HEK293 (cell line): ENCODE results near the gene PTPRR.

Experiments
- CTCF ChIA-PET: fragments of 350-600 bp; formaldehyde crosslinking; extraction: SDS; loops from one replicate; lab custom pipeline; 2021; ENCODE audit warnings: antibody characterized with exemption; lab: Yijun Ruan, JAX
- POLR2A ChIA-PET: fragments of 300-600 bp; formaldehyde crosslinking; extraction: SDS; loops from one replicate; lab custom pipeline; 2020; ENCODE audit warnings: antibody characterized with exemption, inconsistent platforms; lab: Yijun Ruan, JAX
- H3K27ac ChIP-seq: fragments of 200-500 bp; sonication (Bioruptor generic); 2 replicates; pipeline ENCODE4 v1.5.1; 2014; ENCODE audit warnings: low read depth, low read length, control low read depth, inconsistent platforms; ENCODE audit errors: extremely low read depth
- H3K36me3 ChIP-seq, 2 experiments: fragments of 200-500 bp in 1 of 2; sonication (Bioruptor generic) in 1 of 2; 1 replicate in 1 of 2; 2 replicates in 1 of 2; pipeline ENCODE4 v1.5.1; 2014 to 2017; ENCODE audit warnings: inconsistent platforms in 2 of 2, low read length in 2 of 2; ENCODE audit not compliant: control insufficient read depth in 2 of 2, insufficient read depth in 1 of 2
- H3K4me1 ChIP-seq: fragments of 200-500 bp; sonication (Bioruptor generic); 2 replicates; pipeline ENCODE4 v1.5.1; 2014; ENCODE audit warnings: mild to moderate bottlenecking, low read length, inconsistent platforms; ENCODE audit not compliant: control insufficient read depth, insufficient read depth
- H3K4me3 ChIP-seq: 2 replicates; pipeline ENCODE4 v1.5.1; 2011; ENCODE audit warnings: low read depth, mild to moderate bottlenecking, control low read depth, low read length, moderate library complexity
- H3K9me3 ChIP-seq: fragments of 200-500 bp; sonication (Bioruptor generic); 2 replicates; pipeline ENCODE4 v1.5.1; 2014; ENCODE audit warnings: low read depth, low read length, inconsistent platforms; ENCODE audit not compliant: control insufficient read depth, insufficient read depth
- MZF1 ChIP-seq: fragments of 450-650 bp; formaldehyde crosslinking; IDR thresholded peaks from 2 replicates; pipeline ENCODE4 v1.5.1; 2017; ENCODE audit warnings: missing biosample characterization, missing genetic modification characterization, borderline replicate concordance
- RBAK ChIP-seq: fragments of 450-650 bp; formaldehyde crosslinking; IDR thresholded peaks from 2 replicates; pipeline ENCODE4 v1.5.1; 2016; ENCODE audit warnings: missing biosample characterization, missing genetic modification characterization
- SCRT2 ChIP-seq: fragments of 450-650 bp; formaldehyde crosslinking; IDR thresholded peaks from 2 replicates; pipeline ENCODE4 v1.5.1; 2016; ENCODE audit warnings: missing biosample characterization, missing genetic modification characterization
- YY2 ChIP-seq: fragments of 450-650 bp; formaldehyde crosslinking; IDR thresholded peaks from 2 replicates; pipeline ENCODE4 v1.5.1; 2016; ENCODE audit warnings: missing biosample characterization, missing genetic modification characterization
- ZBTB8A ChIP-seq: fragments of 450-650 bp; formaldehyde crosslinking; IDR thresholded peaks from 2 replicates; pipeline ENCODE4 v1.5.1; 2016; ENCODE audit warnings: missing biosample characterization, missing genetic modification characterization
- ZFP3 ChIP-seq: fragments of 450-650 bp; formaldehyde crosslinking; IDR thresholded peaks from 2 replicates; pipeline ENCODE4 v1.5.1; 2016; ENCODE audit warnings: low read depth, missing biosample characterization, missing genetic modification characterization
- ZNF132 ChIP-seq: fragments of 450-650 bp; formaldehyde crosslinking; IDR thresholded peaks from 2 replicates; pipeline ENCODE4 v1.5.1; 2017; ENCODE audit warnings: missing biosample characterization, missing genetic modification characterization, borderline replicate concordance
- ZNF146 ChIP-seq: fragments of 450-650 bp; formaldehyde crosslinking; IDR thresholded peaks from 2 replicates; pipeline ENCODE4 v1.5.1; 2016; ENCODE audit warnings: missing biosample characterization, missing genetic modification characterization
- ZNF202 ChIP-seq: fragments of 450-650 bp; formaldehyde crosslinking; IDR thresholded peaks from 2 replicates; pipeline ENCODE4 v1.5.1; 2016; ENCODE audit warnings: missing biosample characterization, missing genetic modification characterization, borderline replicate concordance
- ZNF335 ChIP-seq: fragments of 450-650 bp; formaldehyde crosslinking; conservative IDR thresholded peaks from 2 replicates; pipeline ENCODE4 v1.5.1; 2016; ENCODE audit warnings: missing biosample characterization, missing genetic modification characterization
- ZNF354C ChIP-seq: fragments of 450-650 bp; formaldehyde crosslinking; IDR thresholded peaks from 2 replicates; pipeline ENCODE4 v1.5.1; 2016; ENCODE audit warnings: missing biosample characterization, missing genetic modification characterization, low read depth, borderline replicate concordance
- ZNF558 ChIP-seq: fragments of 450-650 bp; formaldehyde crosslinking; IDR thresholded peaks from 2 replicates; pipeline ENCODE4 v1.5.1; 2016; ENCODE audit warnings: missing biosample characterization, missing genetic modification characterization
- ZNF623 ChIP-seq: fragments of 450-650 bp; formaldehyde crosslinking; IDR thresholded peaks from 2 replicates; pipeline ENCODE4 v1.5.1; 2016; ENCODE audit warnings: missing biosample characterization, missing genetic modification characterization
- ZNF660 ChIP-seq: fragments of 450-650 bp; IDR thresholded peaks from 2 replicates; pipeline ENCODE4 v1.5.1; 2018; ENCODE audit warnings: missing biosample characterization, mild to moderate bottlenecking, missing genetic modification characterization
- ZNF747 ChIP-seq: fragments of 450-650 bp; formaldehyde crosslinking; IDR thresholded peaks from 2 replicates; pipeline ENCODE4 v1.5.1; 2016; ENCODE audit warnings: missing biosample characterization, missing genetic modification characterization
- ZNF768 ChIP-seq: fragments of 450-650 bp; formaldehyde crosslinking; IDR thresholded peaks from 2 replicates; pipeline ENCODE4 v1.5.1; 2018; ENCODE audit warnings: missing biosample characterization, mild to moderate bottlenecking, missing genetic modification characterization
- ZNF777 ChIP-seq: fragments of 450-650 bp; formaldehyde crosslinking; IDR thresholded peaks from 2 replicates; pipeline ENCODE4 v1.5.1; 2017; ENCODE audit warnings: missing biosample characterization, missing genetic modification characterization, borderline replicate concordance
- TF ChIP-seq, protein P1 (sequence below): fragments of 450-650 bp; IDR thresholded peaks from 2 replicates; pipeline ENCODE4 v1.5.1; 2018; ENCODE audit warnings: missing biosample characterization, mild to moderate bottlenecking, missing genetic modification characterization
- TF ChIP-seq, protein P2 (sequence below): fragments of 450-650 bp; formaldehyde crosslinking; IDR thresholded peaks from 2 replicates; pipeline ENCODE4 v1.5.1; 2017; ENCODE audit warnings: missing biosample characterization, missing genetic modification characterization
- TF ChIP-seq, protein P3 (sequence below): fragments of 450-650 bp; formaldehyde crosslinking; IDR thresholded peaks from 2 replicates; pipeline ENCODE4 v1.5.1; 2016; ENCODE audit warnings: missing biosample characterization, missing genetic modification characterization
- TF ChIP-seq, protein P4 (sequence below): fragments of 450-650 bp; formaldehyde crosslinking; IDR thresholded peaks from 2 replicates; pipeline ENCODE4 v1.5.0; 2017; ENCODE audit warnings: missing biosample characterization, missing genetic modification characterization, borderline replicate concordance

The PTPRR gene

DNA sequence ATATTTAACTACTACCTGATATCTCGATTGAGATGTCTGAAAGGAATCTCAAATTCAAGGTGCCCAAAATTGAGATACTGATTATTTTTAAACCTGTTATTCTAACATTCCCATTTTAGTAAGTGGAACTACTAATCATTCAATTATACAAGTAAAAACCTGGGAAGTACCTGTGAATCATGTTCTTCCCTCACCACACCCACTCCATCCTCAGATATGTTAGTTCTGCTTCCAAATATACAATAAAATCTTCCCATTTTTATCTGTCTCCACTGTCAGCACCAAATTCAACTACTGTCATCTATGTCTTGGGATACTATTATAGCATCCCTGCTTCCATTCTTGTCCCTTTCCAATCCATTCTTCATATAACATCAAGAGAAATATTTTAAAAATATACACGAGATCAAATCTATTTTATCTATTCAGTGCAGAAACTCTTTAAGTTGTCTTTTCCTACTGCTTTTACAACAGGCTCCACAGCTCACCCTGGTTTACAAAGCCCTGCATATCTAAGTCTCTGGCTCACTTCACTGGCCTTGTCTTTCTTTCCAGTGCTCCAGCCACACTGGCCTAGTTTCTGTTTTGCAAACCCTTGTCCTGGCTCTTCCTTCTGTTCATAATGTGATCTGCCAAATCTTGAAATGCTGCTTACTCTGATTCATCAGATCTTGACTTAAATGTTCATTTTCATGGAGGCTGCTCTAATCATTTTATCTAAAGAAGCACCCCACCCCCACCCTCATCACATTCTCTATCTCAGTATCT, 122.3 kb downstream of the PTPRR start:
- Histone ChIP-seq H3K36me3 (no peaks in the 10 kb centered on the region), H3K4me1 (no peaks in the 10 kb centered on the region), H3K4me3 (no peak overlapping the region), H3K9me3 (no peaks in the 10 kb centered on the region), H3K27ac (no peak overlapping the region)
- ChIA-PET CTCF (interaction anchor here (0.9 kb wide), 1 partner anchor 52 kb away, joined by 8 read pairs; no protein-coding TSS in a partner anchor), POLR2A (no interaction called here)
- TF ChIP-seq SCRT2 (tag by site-specific recombination), result no peak
- no peak for TF ChIP-seq ZNF354C (tag by site-specific recombination)
- no peak for TF ChIP-seq ZBTB8A
- no peak for TF ChIP-seq ZNF146
- TF ChIP-seq ZNF335 (tag by site-specific recombination), result no peak
- TF ChIP-seq ZNF202 (tag by site-specific recombination), result no peak
- TF ChIP-seq RBAK (tag by site-specific recombination), result no peak

DNA sequence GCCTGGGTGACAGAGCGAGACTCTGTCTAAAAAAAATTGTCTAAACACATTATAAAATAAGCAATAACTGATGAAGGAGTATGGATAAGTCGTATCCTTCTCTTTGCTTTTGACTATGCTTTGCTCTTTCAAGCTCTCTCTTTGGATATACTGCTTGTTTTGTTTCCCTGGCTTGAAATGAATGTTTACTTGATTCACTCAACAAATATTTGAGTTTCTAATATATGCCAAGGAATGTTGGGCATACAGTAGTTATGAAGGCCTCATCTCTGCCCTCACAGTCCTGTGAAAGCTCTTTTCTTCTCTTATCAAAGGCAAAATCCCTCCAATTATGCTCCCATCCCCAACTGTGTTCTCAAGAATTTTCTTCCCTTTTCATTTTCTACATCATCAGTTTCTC, 123.5 kb downstream of the PTPRR start:
- no peaks in the 10 kb centered on the region for H3K36me3 ChIP-seq
- H3K4me3 ChIP-seq, result no peak overlapping the region
- H3K4me1 ChIP-seq, result no peaks in the 10 kb centered on the region
- POLR2A ChIA-PET, result no interaction called here
- H3K27ac ChIP-seq, result no peak overlapping the region
- TF ChIP-seq MZF1 (tag by site-specific recombination), result no peak
- CTCF ChIA-PET, result interaction anchor here (0.5 to 0.6 kb wide), 2 partner anchors 194 to 1729 kb away, joined by 3 read pairs; no protein-coding TSS in a partner anchor
- no peaks in the 10 kb centered on the region for H3K9me3 ChIP-seq

DNA sequence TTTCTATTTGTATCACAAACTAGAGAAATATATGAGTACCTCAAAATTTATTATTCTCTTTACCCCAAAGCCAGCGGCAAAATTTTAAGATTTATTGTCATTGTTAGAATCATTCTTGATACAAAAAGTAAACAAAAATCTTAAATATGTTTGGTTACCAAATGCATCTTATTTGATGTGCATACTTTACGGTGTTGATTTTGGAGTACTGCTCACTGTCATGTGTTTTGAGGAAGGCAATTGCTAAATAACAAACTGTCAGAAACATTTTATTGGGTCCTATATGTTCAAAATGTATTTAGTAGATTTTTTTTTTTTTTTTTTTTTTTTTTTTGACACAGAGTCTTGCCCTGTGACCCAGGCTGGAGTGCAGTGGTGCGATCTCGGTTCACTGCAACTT, 124.9 kb downstream of the PTPRR start:
- Histone ChIP-seq H3K4me3 (no peak overlapping the region), H3K9me3 (no peaks in the 10 kb centered on the region), H3K4me1 (no peaks in the 10 kb centered on the region), H3K27ac (no peak overlapping the region), H3K36me3 (no peaks in the 10 kb centered on the region)
- TF ChIP-seq, protein P1, sequence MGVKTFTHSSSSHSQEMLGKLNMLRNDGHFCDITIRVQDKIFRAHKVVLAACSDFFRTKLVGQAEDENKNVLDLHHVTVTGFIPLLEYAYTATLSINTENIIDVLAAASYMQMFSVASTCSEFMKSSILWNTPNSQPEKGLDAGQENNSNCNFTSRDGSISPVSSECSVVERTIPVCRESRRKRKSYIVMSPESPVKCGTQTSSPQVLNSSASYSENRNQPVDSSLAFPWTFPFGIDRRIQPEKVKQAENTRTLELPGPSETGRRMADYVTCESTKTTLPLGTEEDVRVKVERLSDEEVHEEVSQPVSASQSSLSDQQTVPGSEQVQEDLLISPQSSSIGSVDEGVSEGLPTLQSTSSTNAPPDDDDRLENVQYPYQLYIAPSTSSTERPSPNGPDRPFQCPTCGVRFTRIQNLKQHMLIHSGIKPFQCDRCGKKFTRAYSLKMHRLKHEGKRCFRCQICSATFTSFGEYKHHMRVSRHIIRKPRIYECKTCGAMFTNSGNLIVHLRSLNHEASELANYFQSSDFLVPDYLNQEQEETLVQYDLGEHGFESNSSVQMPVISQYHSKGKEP, result no peak
- TF ChIP-seq, protein P2, sequence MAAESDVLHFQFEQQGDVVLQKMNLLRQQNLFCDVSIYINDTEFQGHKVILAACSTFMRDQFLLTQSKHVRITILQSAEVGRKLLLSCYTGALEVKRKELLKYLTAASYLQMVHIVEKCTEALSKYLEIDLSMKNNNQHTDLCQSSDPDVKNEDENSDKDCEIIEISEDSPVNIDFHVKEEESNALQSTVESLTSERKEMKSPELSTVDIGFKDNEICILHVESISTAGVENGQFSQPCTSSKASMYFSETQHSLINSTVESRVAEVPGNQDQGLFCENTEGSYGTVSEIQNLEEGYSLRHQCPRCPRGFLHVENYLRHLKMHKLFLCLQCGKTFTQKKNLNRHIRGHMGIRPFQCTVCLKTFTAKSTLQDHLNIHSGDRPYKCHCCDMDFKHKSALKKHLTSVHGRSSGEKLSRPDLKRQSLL, result no peak
- TF ChIP-seq ZNF132, result no peak
- no peak for TF ChIP-seq ZNF623 (tag by site-specific recombination)
- TF ChIP-seq YY2 (tag by site-specific recombination), result no peak
- ChIA-PET POLR2A (no interaction called here), CTCF (no interaction called here)

DNA sequence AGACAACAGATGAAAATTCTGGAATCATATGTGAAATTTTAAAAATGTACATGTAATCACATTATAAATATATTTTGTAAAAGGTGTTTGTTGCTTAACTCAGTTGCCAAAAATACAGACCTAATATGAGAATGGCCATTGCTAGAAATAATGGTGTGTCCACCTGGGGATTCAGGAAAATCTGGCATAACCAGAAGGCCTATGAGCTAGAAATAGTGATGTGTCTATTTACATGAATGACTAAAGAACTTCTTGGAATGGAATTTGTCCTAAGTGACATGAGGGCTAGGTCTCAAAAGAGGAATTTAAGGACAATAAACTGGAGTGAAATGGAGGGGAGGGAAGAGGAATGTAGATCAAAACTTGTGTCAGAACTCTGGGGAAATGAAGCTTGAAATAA, 126.4 kb downstream of the PTPRR start:
- H3K4me3 ChIP-seq, result no peak overlapping the region
- no peak overlapping the region for H3K27ac ChIP-seq
- no peaks in the 10 kb centered on the region for H3K9me3 ChIP-seq
- ChIA-PET POLR2A (no interaction called here), CTCF (no interaction called here)
- H3K4me1 ChIP-seq, result no peaks in the 10 kb centered on the region
- H3K36me3 ChIP-seq, result no peaks in the 10 kb centered on the region
- TF ChIP-seq, protein P3, sequence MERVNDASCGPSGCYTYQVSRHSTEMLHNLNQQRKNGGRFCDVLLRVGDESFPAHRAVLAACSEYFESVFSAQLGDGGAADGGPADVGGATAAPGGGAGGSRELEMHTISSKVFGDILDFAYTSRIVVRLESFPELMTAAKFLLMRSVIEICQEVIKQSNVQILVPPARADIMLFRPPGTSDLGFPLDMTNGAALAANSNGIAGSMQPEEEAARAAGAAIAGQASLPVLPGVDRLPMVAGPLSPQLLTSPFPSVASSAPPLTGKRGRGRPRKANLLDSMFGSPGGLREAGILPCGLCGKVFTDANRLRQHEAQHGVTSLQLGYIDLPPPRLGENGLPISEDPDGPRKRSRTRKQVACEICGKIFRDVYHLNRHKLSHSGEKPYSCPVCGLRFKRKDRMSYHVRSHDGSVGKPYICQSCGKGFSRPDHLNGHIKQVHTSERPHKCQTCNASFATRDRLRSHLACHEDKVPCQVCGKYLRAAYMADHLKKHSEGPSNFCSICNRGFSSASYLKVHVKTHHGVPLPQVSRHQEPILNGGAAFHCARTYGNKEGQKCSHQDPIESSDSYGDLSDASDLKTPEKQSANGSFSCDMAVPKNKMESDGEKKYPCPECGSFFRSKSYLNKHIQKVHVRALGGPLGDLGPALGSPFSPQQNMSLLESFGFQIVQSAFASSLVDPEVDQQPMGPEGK (tag by site-specific recombination), result no peak
- TF ChIP-seq ZNF558 (tag by site-specific recombination), result no peak
- TF ChIP-seq ZNF747, result no peak
- TF ChIP-seq ZNF768 (tag by site-specific recombination), result no peak
- TF ChIP-seq ZFP3 (tag by site-specific recombination), result no peak
- TF ChIP-seq, protein P4, sequence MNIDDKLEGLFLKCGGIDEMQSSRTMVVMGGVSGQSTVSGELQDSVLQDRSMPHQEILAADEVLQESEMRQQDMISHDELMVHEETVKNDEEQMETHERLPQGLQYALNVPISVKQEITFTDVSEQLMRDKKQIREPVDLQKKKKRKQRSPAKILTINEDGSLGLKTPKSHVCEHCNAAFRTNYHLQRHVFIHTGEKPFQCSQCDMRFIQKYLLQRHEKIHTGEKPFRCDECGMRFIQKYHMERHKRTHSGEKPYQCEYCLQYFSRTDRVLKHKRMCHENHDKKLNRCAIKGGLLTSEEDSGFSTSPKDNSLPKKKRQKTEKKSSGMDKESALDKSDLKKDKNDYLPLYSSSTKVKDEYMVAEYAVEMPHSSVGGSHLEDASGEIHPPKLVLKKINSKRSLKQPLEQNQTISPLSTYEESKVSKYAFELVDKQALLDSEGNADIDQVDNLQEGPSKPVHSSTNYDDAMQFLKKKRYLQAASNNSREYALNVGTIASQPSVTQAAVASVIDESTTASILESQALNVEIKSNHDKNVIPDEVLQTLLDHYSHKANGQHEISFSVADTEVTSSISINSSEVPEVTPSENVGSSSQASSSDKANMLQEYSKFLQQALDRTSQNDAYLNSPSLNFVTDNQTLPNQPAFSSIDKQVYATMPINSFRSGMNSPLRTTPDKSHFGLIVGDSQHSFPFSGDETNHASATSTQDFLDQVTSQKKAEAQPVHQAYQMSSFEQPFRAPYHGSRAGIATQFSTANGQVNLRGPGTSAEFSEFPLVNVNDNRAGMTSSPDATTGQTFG (tag by site-specific recombination), result no peak
- TF ChIP-seq ZNF777 (tag by site-specific recombination), result no peak
- TF ChIP-seq ZNF660, result no peak
- no peak for TF ChIP-seq SCRT2 (tag by site-specific recombination)
